ENCODE results near the gene GNB1L. TPM values are rescaled to one million over a fixed set of nuclear protein-coding genes. Genes with fewer than 3 reads are reported as not detected.

The GNB1L gene
- total RNA-seq, 1 experiment from 2014 or later = 17.9 TPM

DNA sequence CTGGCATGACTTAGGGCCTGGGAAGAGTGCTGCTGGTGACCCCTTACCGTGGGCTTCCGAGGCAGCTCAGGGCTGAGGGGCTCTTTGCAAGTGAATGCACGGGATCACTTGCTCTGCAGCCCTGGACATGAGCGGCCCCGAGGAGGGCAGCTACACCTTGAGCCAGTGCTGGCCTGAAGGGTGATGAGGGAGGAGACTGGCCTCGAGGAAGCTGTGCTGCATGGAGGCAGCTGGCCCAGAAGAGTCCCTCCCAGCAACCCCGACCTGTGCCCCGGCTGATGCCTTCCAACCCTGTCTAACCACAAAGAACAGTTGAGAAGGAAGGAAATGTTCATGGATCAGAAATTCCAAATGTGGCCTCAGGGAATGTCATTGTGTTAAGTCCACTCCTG lies 48.9 kb downstream of the GNB1L start:
- BruUV-seq (replicated peaks) = no TSS peak
- intact Hi-C loops (cut with micrococcal nuclease; ENCODE audit: unreplicated experiment) = no loop called here
- no peak for DNase-seq (ENCODE audit: low spot score)

GRCh38 chr22:19803736-19804267 lies 50.9 kb downstream of the GNB1L start:
- Histone ChIP-seq H3K27me3 (replicated peaks; ENCODE audit: insufficient read depth, low read depth, low read length, poor library complexity) (no peaks in the 10 kb centered on the region), H3K9me3 (ENCODE audit: low read depth, low read length, poor library complexity, severe bottlenecking) (no peaks in the 10 kb centered on the region), H3K4me3 (ENCODE audit: low read depth, low read length, poor library complexity, severe bottlenecking) (no peak overlapping the region), H3K36me3 (ENCODE audit: insufficient read depth, low read length, poor library complexity, severe bottlenecking) (no peaks in the 10 kb centered on the region), H3K4me1 (ENCODE audit: insufficient read depth, low read length, poor library complexity, severe bottlenecking) (peaks cover 21% of the 10 kb centered on the region), H3K27ac (ENCODE audit: low read depth, low read length, poor library complexity, severe bottlenecking) (no peak overlapping the region)
- intact Hi-C loops (cut with micrococcal nuclease; ENCODE audit: unreplicated experiment) = no loop called here
- ChIA-PET POLR2A (ENCODE audit: low non-redundant PET) (no interaction called here), CTCF (no interaction called here)
- no peak for DNase-seq (ENCODE audit: low spot score)
- no TSS peak for BruUV-seq (replicated peaks)
- TF ChIP-seq CTCF (conservative IDR thresholded peaks at IDR 0.05; ENCODE audit: low read depth, low read length) = no peak
- no peak for TF ChIP-seq EZH2 (IDR thresholded peaks at IDR 0.05; ENCODE audit: borderline replicate concordance, low read depth, low read length, poor library complexity, severe bottlenecking)

More for the DNA sequence above, 48.9 kb downstream of the GNB1L start:
- no peak overlapping the region for H3K27ac ChIP-seq (ENCODE audit: low read depth, low read length, poor library complexity, severe bottlenecking)
- H3K36me3 ChIP-seq (ENCODE audit: insufficient read depth, low read length, poor library complexity, severe bottlenecking) = no peaks in the 10 kb centered on the region
- ChIA-PET CTCF (no interaction called here), POLR2A (ENCODE audit: low non-redundant PET) (no interaction called here)
- H3K4me1 ChIP-seq (ENCODE audit: insufficient read depth, low read length, poor library complexity, severe bottlenecking) = peaks cover 15% of the 10 kb centered on the region
- no peak for TF ChIP-seq CTCF (conservative IDR thresholded peaks at IDR 0.05; ENCODE audit: low read depth, low read length)
- TF ChIP-seq EZH2 (IDR thresholded peaks at IDR 0.05; ENCODE audit: borderline replicate concordance, low read depth, low read length, poor library complexity, severe bottlenecking) = no peak
- no peaks in the 10 kb centered on the region for H3K9me3 ChIP-seq (ENCODE audit: low read depth, low read length, poor library complexity, severe bottlenecking)
- H3K4me3 ChIP-seq (ENCODE audit: low read depth, low read length, poor library complexity, severe bottlenecking) = no peak overlapping the region
- H3K27me3 ChIP-seq (replicated peaks; ENCODE audit: insufficient read depth, low read depth, low read length, poor library complexity) = no peaks in the 10 kb centered on the region

DNA sequence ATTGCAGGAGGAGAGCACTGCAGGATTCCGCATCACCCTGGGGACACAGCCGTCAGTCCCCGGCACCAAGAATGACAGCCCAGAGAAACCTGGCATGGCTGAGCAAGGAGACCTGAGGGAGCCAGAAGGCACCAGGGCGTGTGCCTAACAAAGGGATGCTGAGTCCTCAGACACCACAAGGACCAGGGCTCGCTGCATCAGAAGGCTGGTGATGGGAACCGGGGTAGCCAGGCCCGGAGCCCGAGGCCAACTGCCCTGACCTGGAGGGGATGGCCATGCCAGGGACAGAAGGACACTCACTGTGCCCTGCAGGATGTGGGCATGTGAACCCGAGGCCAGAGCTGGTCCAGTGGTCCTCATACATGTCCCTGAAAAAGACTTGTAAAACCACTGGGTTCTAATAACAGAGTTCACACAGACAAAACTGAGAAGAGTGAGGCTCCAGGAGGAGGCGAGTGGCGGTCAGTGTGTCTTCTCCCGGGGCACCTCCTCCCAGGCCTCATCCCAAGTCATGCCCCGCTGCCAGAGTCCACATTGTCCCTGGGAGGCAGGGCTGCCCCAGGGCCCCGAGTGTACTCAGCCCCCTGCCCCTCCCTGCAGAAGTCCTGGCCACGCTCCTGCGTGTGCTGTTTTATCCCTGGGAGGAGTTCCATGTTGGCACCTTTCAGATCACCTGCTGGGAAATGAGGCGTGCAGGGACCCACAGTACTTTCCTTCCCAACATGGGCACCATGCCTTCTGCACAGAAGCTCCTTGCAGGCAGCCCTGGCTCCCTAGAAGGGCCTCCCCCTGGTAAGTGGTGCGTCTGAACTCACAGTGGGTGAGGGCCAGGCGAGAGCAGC lies 51.6 kb downstream of the GNB1L start:
- POLR2A ChIA-PET (ENCODE audit: low non-redundant PET) = no interaction called here
- TF ChIP-seq EZH2 (IDR thresholded peaks at IDR 0.05; ENCODE audit: borderline replicate concordance, low read depth, low read length, poor library complexity, severe bottlenecking) (no peak), CTCF (conservative IDR thresholded peaks at IDR 0.05; ENCODE audit: low read depth, low read length) (no peak)
- no TSS peak for BruUV-seq (replicated peaks)
- Histone ChIP-seq H3K9me3 (ENCODE audit: low read depth, low read length, poor library complexity, severe bottlenecking) (no peaks in the 10 kb centered on the region), H3K27ac (ENCODE audit: low read depth, low read length, poor library complexity, severe bottlenecking) (no peak overlapping the region), H3K4me3 (ENCODE audit: low read depth, low read length, poor library complexity, severe bottlenecking) (no peak overlapping the region), H3K27me3 (replicated peaks; ENCODE audit: insufficient read depth, low read depth, low read length, poor library complexity) (no peaks in the 10 kb centered on the region), H3K36me3 (ENCODE audit: insufficient read depth, low read length, poor library complexity, severe bottlenecking) (no peaks in the 10 kb centered on the region), H3K4me1 (ENCODE audit: insufficient read depth, low read length, poor library complexity, severe bottlenecking) (peaks cover 21% of the 10 kb centered on the region)
- no peak for DNase-seq (ENCODE audit: low spot score)
- CTCF ChIA-PET = no interaction called here
- intact Hi-C loops (cut with micrococcal nuclease; ENCODE audit: unreplicated experiment) = no loop called here

All from A673 (cell line).